Heart right ventricle (tissue), 16 donors: ENCODE data around the gene DAW1. TPM values are rescaled to one million over a fixed set of nuclear protein-coding genes. Genes with fewer than 3 reads are reported as not detected.

Source experiments
- ATAC-seq, 8 donors: fragments of 200-7000 bp; cut with Tn5 transposase; one replicate each; pipeline ENCODE4 v1.9.1; 2020; ENCODE audit warnings: mild to moderate bottlenecking in 8 of 8, moderate library complexity in 8 of 8, moderate number of reproducible peaks in 1 of 8
- DNase-seq, 2 donors: peaks; one replicate each; pipeline ENCODE4 v3.0.0-alpha.2; 2020
- H3K27ac ChIP-seq, 10 donors: fragments of 200-600 bp; sonication (generic) in 2 of 10; one replicate each; pipeline versions ENCODE4 v1.5.0 to v1.8.0; 2020 to 2022; ENCODE audit warnings: mild to moderate bottlenecking in 3 of 10
- H3K27me3 ChIP-seq, 7 donors: fragments of 200-600 bp; one replicate each; pipeline ENCODE4 v1.8.0; 2021 to 2022; ENCODE audit warnings: mild to moderate bottlenecking in 2 of 7
- H3K36me3 ChIP-seq, 9 donors: fragments of 200-600 bp; sonication (generic) in 1 of 9; one replicate each; pipeline versions ENCODE4 v1.5.0 to v1.8.0; 2020 to 2022; ENCODE audit warnings: mild to moderate bottlenecking in 2 of 9
- H3K4me1 ChIP-seq, 9 donors: fragments of 200-600 bp; sonication (generic) in 1 of 9; one replicate each; pipeline versions ENCODE4 v1.5.0 to v1.8.0; 2020 to 2022; ENCODE audit warnings: mild to moderate bottlenecking in 4 of 9
- H3K4me3 ChIP-seq, 10 donors: fragments of 200-600 bp; sonication (generic) in 2 of 10; one replicate each; pipeline versions ENCODE4 v1.5.0 to v1.8.0; 2020 to 2022; ENCODE audit warnings: mild to moderate bottlenecking in 7 of 10, moderate library complexity in 2 of 10
- H3K9me3 ChIP-seq, 11 donors: fragments of 200-600 bp in 10 of 11; sonication (generic) in 2 of 11; one replicate each; pipeline versions ENCODE4 v1.5.0 to v1.8.0; 2013 to 2022; ENCODE audit warnings: mild to moderate bottlenecking in 2 of 11, control low read depth in 1 of 11, moderate library complexity in 1 of 11
- WGBS, 2 donors: extraction: QIAGEN DNeasy Blood & Tissue Kit; methylation state at CpG; one replicate each; pipeline ENCODE4 v1.1.7; 2013; ENCODE audit warnings: inconsistent platforms in 1 of 2; 5-methylcytosine and 5-hydroxymethylcytosine counted together
- intact Hi-C, 10 donors: fragments of 100-400 bp; cut with DNase I; formaldehyde crosslinking; loops; one replicate each; pipeline versions ENCODE4 v1.11.1 to v1.14.2; 2022
- polyA plus RNA-seq, 2 donors: library from polyadenylated mRNA; stranded (reverse); fragments of 200-250 nt; gene quantifications; one replicate each; pipeline ENCODE4 v1.2.3, GENCODE V29; 2013
- total RNA-seq, 10 donors: library from RNA; stranded (reverse); fragmentation: NEBNext Ultra II Directional in 3 of 10; extraction: Animal tissue kit (Norgen Biotek cat#: 25700) in 3 of 10; gene quantifications; one replicate each; pipeline versions ENCODE4 v1.2.1 to v1.2.4, GENCODE V29; 2021 to 2023
- TF ChIP-seq, protein P1 (sequence below), 9 donors: fragments of 200-600 bp; sonication (generic) in 2 of 9; IDR thresholded peaks; one replicate each; pipeline versions ENCODE4 v1.5.0 to v1.8.0; 2021 to 2022; ENCODE audit warnings: antibody characterized with exemption in 9 of 9, mild to moderate bottlenecking in 5 of 9, moderate library complexity in 1 of 9
- donor health status: Arrhythmogenic right ventricular cardiomyopathy.
- donor health status: ischemic (EF 13 %, LVEDD 7.1; RV severe dilation, severe dysfunction).
- donor health status: healthy with polysubstance abuse.
- donor health status: DM: no; HTN: yes; CAD: no.
- donor health status: DM: no; HTN: no; CAD: no.
- donor health status: ischemic (EF 25% LVEDD 6.9; RV normal size, moderate dysfunction).
- donor health status: ischemic (EF 25% LVEDD 5.7; RV mildly dilated, moderate dysfunction).
- donor health status: healthy.
- donor health status: DM: yes; HTN: yes; CAD: no.
- donor health status: Ischemic cardiomyopathy.
- donor health status: ischemic (EF 35%, LVEDD 5.7; RV mildly dilated, moderate dysfunction).
- donor health status: nonischemic (EF 11% LVEDD 7.7; RV severe dilation, severe dysfunction).
- donor health status: DM: yes; HTN: yes; CAD: no.
- donor health status: PGD.
- donor health status: ischemic (EF 29% LVEDD 5.4; RV normal size, mild dysfunction).
- donor health status: nonischemic (EF 23%, LVEDD 6.1; RV moderate dilation, normal function).

The DAW1 gene
- total and polyA plus RNA-seq, 12 donors, result 0.14 to 0.50 (median 0.22) TPM; not detected in 7

DNA sequence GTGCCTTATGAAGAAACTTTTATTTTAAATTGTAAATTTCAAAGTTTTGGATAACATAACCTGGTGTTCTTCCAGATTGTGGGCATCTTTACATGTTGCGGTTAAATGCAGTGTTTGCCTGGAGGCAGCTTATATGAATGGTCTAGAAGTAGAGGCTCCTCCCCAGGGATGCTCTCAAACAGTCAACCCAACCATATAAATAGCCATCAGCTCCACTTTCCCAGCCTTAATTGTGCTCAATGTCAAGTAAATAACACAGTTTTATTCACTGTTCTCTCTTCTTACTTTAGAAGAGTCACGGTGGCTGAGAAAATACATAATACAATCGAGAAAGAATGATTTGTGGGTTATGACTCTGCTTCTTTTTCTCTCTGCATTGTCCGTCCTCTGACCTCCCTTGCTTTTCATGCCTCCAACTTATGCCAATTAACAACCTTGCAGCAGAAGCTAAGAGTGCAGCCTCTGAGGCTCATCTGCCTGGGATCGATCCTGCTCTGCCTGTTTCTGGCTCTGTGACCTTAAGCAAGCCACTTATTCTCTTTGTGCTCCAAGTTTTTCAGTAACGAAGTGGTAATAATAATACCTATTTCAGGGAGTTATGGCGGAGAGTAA lies 100.3 kb downstream of the DAW1 start:
- intact Hi-C loops, result no loop called here
- H3K27ac ChIP-seq, result no peak overlapping the region
- H3K27me3 ChIP-seq, result no peaks in the 10 kb centered on the region
- ATAC-seq (no peak), DNase-seq (no peak)
- 85 to 87% methylated on average over 7 of the region's 7 CpGs for WGBS, 2 donors
- no peaks in the 10 kb centered on the region for H3K4me1 ChIP-seq
- no peaks in the 10 kb centered on the region for H3K36me3 ChIP-seq
- TF ChIP-seq, protein P1, sequence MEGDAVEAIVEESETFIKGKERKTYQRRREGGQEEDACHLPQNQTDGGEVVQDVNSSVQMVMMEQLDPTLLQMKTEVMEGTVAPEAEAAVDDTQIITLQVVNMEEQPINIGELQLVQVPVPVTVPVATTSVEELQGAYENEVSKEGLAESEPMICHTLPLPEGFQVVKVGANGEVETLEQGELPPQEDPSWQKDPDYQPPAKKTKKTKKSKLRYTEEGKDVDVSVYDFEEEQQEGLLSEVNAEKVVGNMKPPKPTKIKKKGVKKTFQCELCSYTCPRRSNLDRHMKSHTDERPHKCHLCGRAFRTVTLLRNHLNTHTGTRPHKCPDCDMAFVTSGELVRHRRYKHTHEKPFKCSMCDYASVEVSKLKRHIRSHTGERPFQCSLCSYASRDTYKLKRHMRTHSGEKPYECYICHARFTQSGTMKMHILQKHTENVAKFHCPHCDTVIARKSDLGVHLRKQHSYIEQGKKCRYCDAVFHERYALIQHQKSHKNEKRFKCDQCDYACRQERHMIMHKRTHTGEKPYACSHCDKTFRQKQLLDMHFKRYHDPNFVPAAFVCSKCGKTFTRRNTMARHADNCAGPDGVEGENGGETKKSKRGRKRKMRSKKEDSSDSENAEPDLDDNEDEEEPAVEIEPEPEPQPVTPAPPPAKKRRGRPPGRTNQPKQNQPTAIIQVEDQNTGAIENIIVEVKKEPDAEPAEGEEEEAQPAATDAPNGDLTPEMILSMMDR (IDR thresholded peaks at IDR 0.05), result no peak
- no peak overlapping the region for H3K4me3 ChIP-seq
- no peaks in the 10 kb centered on the region for H3K9me3 ChIP-seq

- no peak for DNase-seq
- H3K36me3 ChIP-seq, result no peaks in the 10 kb centered on the region
- no peak overlapping the region for H3K4me3 ChIP-seq
- 79 to 85% methylated on average over 3 of the region's 3 CpGs for WGBS, 2 donors
- no peak for ATAC-seq
- TF ChIP-seq, protein P1 (IDR thresholded peaks at IDR 0.05), result no peak
- H3K27ac ChIP-seq, result no peak overlapping the region
- no peaks in the 10 kb centered on the region for H3K4me1 ChIP-seq
- no peaks in the 10 kb centered on the region for H3K27me3 ChIP-seq
- intact Hi-C loops, result no loop called here
- H3K9me3 ChIP-seq, result no peaks in the 10 kb centered on the region
Measured at GRCh38 chr2:227973241-227973640, 101.8 kb downstream of the DAW1 start.

Other genes starting within 250 kb of the DAW1 start
- gene SCYGR5, start 204.8 kb upstream of the DAW1 start, total RNA-seq, result not detected
- gene SCYGR5, start 204.8 kb upstream of the DAW1 start, polyA plus RNA-seq, result not detected
- gene SLC19A3, start 153.6 kb upstream of the DAW1 start, total RNA-seq, result 1 to 10 TPM in 4 of 10 donors, under 1 TPM in 6; 0.13 to 4.5 (median 0.74) TPM
- gene SLC19A3, start 153.6 kb upstream of the DAW1 start, polyA plus RNA-seq, result 1 to 10 TPM in 1 of 2 donors, under 1 TPM in 1; 0.81 to 2.3 TPM
- not detected for gene SCYGR6, start 146.9 kb upstream of the DAW1 start, total RNA-seq
- gene SCYGR6, start 146.9 kb upstream of the DAW1 start, polyA plus RNA-seq, result not detected
- gene SCYGR7, start 143.3 kb upstream of the DAW1 start, total RNA-seq, result not detected
- not detected for gene SCYGR7, start 143.3 kb upstream of the DAW1 start, polyA plus RNA-seq
- gene SCYGR8, start 125.7 kb upstream of the DAW1 start, total RNA-seq, result not detected
- not detected for gene SCYGR8, start 125.7 kb upstream of the DAW1 start, polyA plus RNA-seq
- gene CCL20, start 57.8 kb upstream of the DAW1 start, total RNA-seq, result not detected
- gene CCL20, start 57.8 kb upstream of the DAW1 start, polyA plus RNA-seq, result under 1 TPM in 1 of 2 donors, not detected in 1; 0.20 TPM